ENCODE measurements around the gene CCDC3.

- TF ChIP-seq TAF7 (optimal IDR thresholded peaks at IDR 0.05; ENCODE audit: borderline replicate concordance, low read depth, low read length) (no peak), JUND (IDR thresholded peaks at IDR 0.05; ENCODE audit: low read length) (no peak), CTCF (IDR thresholded peaks at IDR 0.05; ENCODE audit: control extremely low read depth in 1 of 3, insufficient read depth in 1 of 3, low read depth in 1 of 3, low read length in 3 of 3) (no peak), CHD2 (IDR thresholded peaks at IDR 0.05; ENCODE audit: low read length) (no peak), SIX5 (IDR thresholded peaks at IDR 0.05; ENCODE audit: low read depth, low read length) (no peak), EGR1 (IDR thresholded peaks at IDR 0.05; ENCODE audit: borderline replicate concordance, low read depth, low read length) (no peak), SUZ12 (IDR thresholded peaks at IDR 0.05; ENCODE audit: low read length) (no peak)
Measured at GRCh38 chr10:13037832-13038231, 36.3 kb upstream of the CCDC3 start.

Data from H1 (cell line).